Rectal smooth muscle tissue (tissue), 1 donor: ENCODE data around the gene CLK1.
"Not testable (repeated sequence)": the region's sequence is repeated elsewhere in the genome, so short reads cannot be mapped to it uniquely, and the experiment has no call there.

Experiments
- H3K27ac ChIP-seq: one replicate; pipeline ENCODE4 v1.7.0; 2013; ENCODE audit warnings: low read depth, low read length, inconsistent platforms
- H3K27me3 ChIP-seq: one replicate; pipeline ENCODE4 v1.7.0; 2013; ENCODE audit warnings: low read length; ENCODE audit not compliant: control insufficient read depth, insufficient read depth
- H3K36me3 ChIP-seq: one replicate; pipeline ENCODE4 v1.7.0; 2013; ENCODE audit warnings: low read length; ENCODE audit not compliant: control insufficient read depth, insufficient read depth
- H3K4me1 ChIP-seq: one replicate; pipeline ENCODE4 v1.7.0; 2013; ENCODE audit warnings: low read length; ENCODE audit not compliant: control insufficient read depth, insufficient read depth
- H3K4me3 ChIP-seq: one replicate; pipeline ENCODE4 v1.7.0; 2013; ENCODE audit warnings: low read length
- H3K9ac ChIP-seq: one replicate; pipeline ENCODE4 v1.7.0; 2013; ENCODE audit warnings: low read length

The CLK1 gene

GRCh38 chr2:200864176-200865034, at the start of gene CLK1:
CLK1 (minus strand) TSS chr2:200864658; CDS start chr2:200861862, 2,796 bp downstream.
- Histone ChIP-seq H3K4me1 (peaks cover 6% of the 10 kb centered on the region), H3K4me3 (peak within 1 kb of the TSS; percentile 99), H3K9ac (peak within 1 kb of the TSS; percentile 100), H3K27me3 (no peaks in the 10 kb centered on the region), H3K27ac (peak within 1 kb of the TSS; percentile 99), H3K36me3 (peaks cover 8% of the 10 kb centered on the region)

GRCh38 chr2:200913654-200914053, 49.2 kb upstream of the CLK1 start:
- Histone ChIP-seq H3K27ac (no peak overlapping the region), H3K4me1 (no peaks in the 10 kb centered on the region), H3K36me3 (peaks cover 21% of the 10 kb centered on the region), H3K4me3 (no peak overlapping the region), H3K27me3 (no peaks in the 10 kb centered on the region), H3K9ac (no peak overlapping the region)

- H3K9ac ChIP-seq: no peak overlapping the region
- no peaks in the 10 kb centered on the region for H3K27me3 ChIP-seq
- no peak overlapping the region for H3K27ac ChIP-seq
- no peaks in the 10 kb centered on the region for H3K4me1 ChIP-seq
- H3K36me3 ChIP-seq: peaks cover 13% of the 10 kb centered on the region
- no peak overlapping the region for H3K4me3 ChIP-seq
Observed at GRCh38 chr2:200909958-200910357, 45.5 kb upstream of the CLK1 start.

GRCh38 chr2:200905618-200906296, 41.3 kb upstream of the CLK1 start:
- H3K4me1 ChIP-seq: no peaks in the 10 kb centered on the region
- no peak overlapping the region for H3K27ac ChIP-seq
- H3K9ac ChIP-seq: no peak overlapping the region
- no peaks in the 10 kb centered on the region for H3K36me3 ChIP-seq
- H3K4me3 ChIP-seq: no peak overlapping the region
- no peaks in the 10 kb centered on the region for H3K27me3 ChIP-seq

- H3K9ac ChIP-seq: no peak overlapping the region
- no peaks in the 10 kb centered on the region for H3K27me3 ChIP-seq
- H3K36me3 ChIP-seq: peaks cover 18% of the 10 kb centered on the region
- H3K27ac ChIP-seq: no peak overlapping the region
- H3K4me1 ChIP-seq: no peaks in the 10 kb centered on the region
- no peak overlapping the region for H3K4me3 ChIP-seq
Observed at GRCh38 chr2:200901459-200902072, 37.1 kb upstream of the CLK1 start.

GRCh38 chr2:200899482-200899881, 35.0 kb upstream of the CLK1 start:
- H3K27me3 ChIP-seq: no peaks in the 10 kb centered on the region
- no peak overlapping the region for H3K4me3 ChIP-seq
- no peaks in the 10 kb centered on the region for H3K4me1 ChIP-seq
- H3K36me3 ChIP-seq: peaks cover 28% of the 10 kb centered on the region
- no peak overlapping the region for H3K9ac ChIP-seq
- no peak overlapping the region for H3K27ac ChIP-seq

GRCh38 chr2:200888704-200889625, 24.5 kb upstream of the CLK1 start, which contains the start of the genes NIF3L1 and PPIL3:
NIF3L1 (plus strand) TSS chr2:200889371; CDS start chr2:200891944, 2,573 bp downstream.
PPIL3 (minus strand) TSS chr2:200889077; CDS start chr2:200887615, 1,462 bp downstream.
- Histone ChIP-seq H3K27me3 (no peaks in the 10 kb centered on the region), H3K27ac (peak within 1 kb of the TSS; percentile 93), H3K9ac (peak within 1 kb of the TSS; percentile 73), H3K36me3 (no peaks in the 10 kb centered on the region), H3K4me3 (peak within 1 kb of the TSS; percentile 92), H3K4me1 (peaks cover 3% of the 10 kb centered on the region)

GRCh38 chr2:200881715-200882249, 17.3 kb upstream of the CLK1 start:
- H3K9ac ChIP-seq, H3K27me3 ChIP-seq, H3K36me3 ChIP-seq, H3K27ac ChIP-seq, H3K4me3 ChIP-seq, H3K4me1 ChIP-seq: not testable (repeated sequence)

GRCh38 chr2:200878289-200878880, 13.9 kb upstream of the CLK1 start:
- H3K4me3 ChIP-seq: no peak overlapping the region
- no peak overlapping the region for H3K27ac ChIP-seq
- no peaks in the 10 kb centered on the region for H3K36me3 ChIP-seq
- no peaks in the 10 kb centered on the region for H3K4me1 ChIP-seq
- no peaks in the 10 kb centered on the region for H3K27me3 ChIP-seq
- H3K9ac ChIP-seq: no peak overlapping the region

- Histone ChIP-seq H3K4me1 (no peaks in the 10 kb centered on the region), H3K4me3 (no peak overlapping the region), H3K27me3 (no peaks in the 10 kb centered on the region), H3K36me3 (no peaks in the 10 kb centered on the region), H3K27ac (no peak overlapping the region), H3K9ac (no peak overlapping the region)
Observed at GRCh38 chr2:200877443-200877842, 13.0 kb upstream of the CLK1 start.

GRCh38 chr2:200873560-200873959, 9.1 kb upstream of the CLK1 start:
- Histone ChIP-seq H3K4me3 (no peak overlapping the region), H3K27me3 (no peaks in the 10 kb centered on the region), H3K36me3 (peaks cover 2% of the 10 kb centered on the region), H3K4me1 (no peaks in the 10 kb centered on the region), H3K27ac (no peak overlapping the region), H3K9ac (no peak overlapping the region)
